AG10803 (cell line): ENCODE results near the gene ZW10.
A peak's percentile ranks its signal among the peaks of the same experiment; 100 is the strongest.
"Not testable (repeated sequence)": the region's sequence is repeated elsewhere in the genome, so short reads cannot be mapped to it uniquely, and the experiment has no call there.

ENCODE experiments used
- DNase-seq: peaks from one replicate; pipeline ENCODE4 v3.0.0; 2010; ENCODE audit warnings: low read depth
- H3K4me3 ChIP-seq: 2 replicates; pipeline ENCODE4 v1.5.1; 2011; ENCODE audit warnings: mild to moderate bottlenecking, low read length, control low read depth
- CTCF ChIP-seq: conservative IDR thresholded peaks from 2 replicates; pipeline ENCODE4 v1.5.1; 2011; ENCODE audit warnings: mild to moderate bottlenecking, low read length, control low read depth, inconsistent platforms

The ZW10 gene

GRCh38 chr11:113725913-113726312, 47.6 kb downstream of the ZW10 start:
- DNase-seq, result no peak
- no peak overlapping the region for H3K4me3 ChIP-seq
- no peak for TF ChIP-seq CTCF

- H3K4me3 ChIP-seq, result no peak overlapping the region
- no peak for DNase-seq
- peak; percentile 18; the same call in 1 of the 2 replicates for TF ChIP-seq CTCF
Measured at GRCh38 chr11:113725407-113725806, 48.1 kb downstream of the ZW10 start.

- no peak overlapping the region for H3K4me3 ChIP-seq
- DNase-seq, result no peak
Measured at GRCh38 chr11:113724778-113725177, 48.7 kb downstream of the ZW10 start.

GRCh38 chr11:113723787-113724186, 49.7 kb downstream of the ZW10 start:
- DNase-seq, result no peak
- no peak for TF ChIP-seq CTCF
- H3K4me3 ChIP-seq, result no peak overlapping the region

More at GRCh38 chr11:113724778-113725177, 48.7 kb downstream of the ZW10 start:
- TF ChIP-seq CTCF, result no peak

GRCh38 chr11:113722934-113723333, 50.6 kb downstream of the ZW10 start:
- H3K4me3 ChIP-seq, result no peak overlapping the region
- no peak for TF ChIP-seq CTCF
- no peak for DNase-seq

GRCh38 chr11:113722221-113722620, 51.3 kb downstream of the ZW10 start:
- no peak overlapping the region for H3K4me3 ChIP-seq
- no peak for DNase-seq
- no peak for TF ChIP-seq CTCF

GRCh38 chr11:113721462-113722066, 51.9 kb downstream of the ZW10 start:
- TF ChIP-seq CTCF, result no peak
- H3K4me3 ChIP-seq, result no peak overlapping the region
- DNase-seq, result peak; percentile 69

GRCh38 chr11:113720478-113720877, 53.0 kb downstream of the ZW10 start:
- not testable (repeated sequence) for DNase-seq, H3K4me3 ChIP-seq
